G401.6 (cell line): ENCODE data around the gene KRTAP9-1.
"Not testable (repeated sequence)": the region's sequence is repeated elsewhere in the genome, so short reads cannot be mapped to it uniquely, and the experiment has no call there.

Experiments
- FAIRE-seq: peaks from 2 replicates; lab custom pipeline; 2012; peaks lifted over from hg19 to GRCh38; lab: Jason Lieb, UNC

The KRTAP9-1 gene

GRCh38 chr17:41184480-41184961, 5.2 kb upstream of the KRTAP9-1 start, which contains the start of gene KRTAP4-1:
Gene KRTAP4-1 (minus strand): TSS chr17:41184911. CDS start chr17:41184854, 57 bp downstream.
- FAIRE-seq, result no peak

GRCh38 chr17:41185001-41185400, 4.7 kb upstream of the KRTAP9-1 start:
- FAIRE-seq, result no peak

GRCh38 chr17:41186872-41187271, 2.8 kb upstream of the KRTAP9-1 start:
- FAIRE-seq, result no peak

GRCh38 chr17:41190328-41190727, 641 bp downstream of the KRTAP9-1 start:
- FAIRE-seq, result no peak

GRCh38 chr17:41196068-41196467, 6.4 kb downstream of the KRTAP9-1 start:
- FAIRE-seq, result no peak

- no peak for FAIRE-seq
Measured at GRCh38 chr17:41199421-41200078, 9.9 kb downstream of the KRTAP9-1 start.

GRCh38 chr17:41211845-41212466, 22.3 kb downstream of the KRTAP9-1 start:
- FAIRE-seq, result no peak

- no peak for FAIRE-seq
Measured at GRCh38 chr17:41212524-41213169, 23.0 kb downstream of the KRTAP9-1 start.

- FAIRE-seq, result no peak
Measured at GRCh38 chr17:41215681-41216080, 26.0 kb downstream of the KRTAP9-1 start.

GRCh38 chr17:41223821-41224220, 34.1 kb downstream of the KRTAP9-1 start:
- FAIRE-seq, result no peak

GRCh38 chr17:41226051-41226450, 36.4 kb downstream of the KRTAP9-1 start:
- FAIRE-seq, result no peak

- FAIRE-seq, result not testable (repeated sequence)
Measured at GRCh38 chr17:41226598-41227095, 37.0 kb downstream of the KRTAP9-1 start, which contains the start of gene KRTAP9-2. Gene KRTAP9-2 (plus strand): TSS chr17:41226648. CDS start chr17:41226655, 7 bp downstream.

- no peak for FAIRE-seq
Measured at GRCh38 chr17:41230094-41230493, 40.4 kb downstream of the KRTAP9-1 start.

- no peak for FAIRE-seq
Measured at GRCh38 chr17:41231731-41232130, 42.0 kb downstream of the KRTAP9-1 start.

GRCh38 chr17:41232399-41233105, 42.9 kb downstream of the KRTAP9-1 start, which contains the start of gene KRTAP9-3:
Gene KRTAP9-3 (plus strand): TSS chr17:41232449. CDS start chr17:41232502, 53 bp downstream.
- FAIRE-seq, result not testable (repeated sequence)

- not testable (repeated sequence) for FAIRE-seq
Measured at GRCh38 chr17:41237116-41237515, 47.4 kb downstream of the KRTAP9-1 start.

GRCh38 chr17:41237949-41238437, 48.3 kb downstream of the KRTAP9-1 start, which contains the start of gene KRTAP9-8:
Gene KRTAP9-8 (plus strand): TSS chr17:41237999. CDS start chr17:41238052, 53 bp downstream.
- not testable (repeated sequence) for FAIRE-seq
